Astrocyte of the spinal cord (primary cell): ENCODE measurements around the gene MCU.

ENCODE experiments used
- DNase-seq: peaks from one replicate; pipeline ENCODE4 v3.0.0; 2011; ENCODE audit warnings: low read depth, low spot score
- H3K4me3 ChIP-seq: 2 replicates; pipeline ENCODE4 v1.5.1; 2011; ENCODE audit warnings: low read depth, mild to moderate bottlenecking, low read length, moderate library complexity
- CTCF ChIP-seq: IDR thresholded peaks from 2 replicates; pipeline ENCODE4 v1.5.1; 2012; ENCODE audit warnings: low read depth, mild to moderate bottlenecking, low read length, inconsistent platforms
- in situ Hi-C: cut with HindIII; loops from 2 replicates; pipeline ENCODE4 v1.10.0; 2017; ENCODE audit warnings: low sequenced_read_pairs

Gene MCU

DNA sequence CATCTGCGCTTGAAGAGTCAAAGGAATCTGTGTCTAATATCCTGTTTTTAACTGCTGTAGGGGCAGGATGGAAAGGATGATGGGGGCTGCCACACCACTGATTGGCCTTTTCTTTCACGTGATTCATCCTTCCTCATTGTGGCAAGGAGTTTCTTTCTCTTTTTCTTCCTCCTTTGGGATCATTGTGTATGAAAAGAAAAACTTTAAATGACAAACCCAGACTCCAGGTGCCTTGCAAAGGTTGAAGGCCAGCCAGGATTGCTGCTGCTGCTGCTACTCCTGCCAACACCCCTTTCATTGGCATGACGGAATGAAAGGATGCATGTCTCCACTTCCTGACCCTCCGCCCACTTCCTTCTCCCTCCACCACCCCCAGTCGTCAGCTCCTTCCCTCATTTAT, 195.1 kb downstream of the MCU start:
- H3K4me3 ChIP-seq, result no peak overlapping the region
- TF ChIP-seq CTCF, result no peak
- no peak for DNase-seq
- in situ Hi-C loops, result no loop called here

DNA sequence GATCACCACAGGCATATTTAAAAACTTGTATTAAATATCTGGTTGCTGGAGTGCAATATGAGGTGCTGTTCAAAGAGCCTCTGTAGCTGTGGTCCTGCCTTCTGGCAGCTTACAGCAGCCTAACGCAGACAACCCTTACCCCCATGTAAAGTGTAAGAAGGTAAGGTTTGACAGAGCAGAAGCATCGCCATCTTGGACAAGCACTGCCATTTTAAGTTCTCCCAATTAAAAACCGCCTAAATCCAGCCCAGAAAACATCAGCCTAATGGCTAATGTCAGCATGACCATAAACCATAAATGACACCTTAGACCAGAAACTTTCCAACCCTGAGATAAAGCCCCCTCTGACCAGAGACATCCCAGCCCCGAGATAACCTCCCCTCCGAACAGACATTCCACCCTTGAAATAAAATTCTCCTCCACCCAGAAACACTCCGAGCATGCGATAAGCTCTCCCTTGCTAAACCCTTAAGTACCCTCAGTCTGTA, 196.3 kb downstream of the MCU start:
- no peak for DNase-seq
- no peak for TF ChIP-seq CTCF
- in situ Hi-C loops, result no loop called here
- H3K4me3 ChIP-seq, result no peak overlapping the region

DNA sequence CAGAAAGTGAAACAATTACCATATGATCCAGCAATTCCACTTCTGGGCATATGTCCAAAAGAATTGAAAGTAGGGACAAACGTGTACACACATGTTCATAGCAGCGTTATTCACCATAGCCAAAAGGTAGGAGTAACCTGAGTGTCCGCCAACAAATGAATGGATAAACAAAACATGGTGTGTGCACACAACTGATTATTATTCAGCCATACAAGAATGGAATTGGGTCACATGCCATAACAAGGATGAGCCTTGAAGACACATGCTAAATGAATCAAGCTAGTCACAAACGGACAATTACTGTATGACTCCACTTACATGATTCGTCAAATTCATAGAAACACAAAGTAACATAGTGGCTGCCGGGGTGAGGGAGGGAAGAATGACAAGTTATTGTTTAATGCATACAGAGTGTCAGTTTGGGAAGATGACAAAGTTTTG, 197.5 kb downstream of the MCU start:
- H3K4me3 ChIP-seq, result no peak overlapping the region
- TF ChIP-seq CTCF, result no peak
- peak; percentile 28 for DNase-seq
- in situ Hi-C loops, result no loop called here

GRCh38 chr10:72890086-72890485, 198.1 kb downstream of the MCU start:
- no peak for DNase-seq
- no peak for TF ChIP-seq CTCF
- in situ Hi-C loops, result no loop called here
- no peak overlapping the region for H3K4me3 ChIP-seq

GRCh38 chr10:72893136-72893798, 201.3 kb downstream of the MCU start, which contains the start of gene OIT3:
Gene OIT3, plus strand, starts transcription at chr10:72893739. Its CDS starts 60 bp downstream, at chr10:72893799.
- H3K4me3 ChIP-seq, result no peak within 1 kb of the TSS
- DNase-seq, result no peak
- in situ Hi-C loops, result no loop called here
- TF ChIP-seq CTCF, result no peak

DNA sequence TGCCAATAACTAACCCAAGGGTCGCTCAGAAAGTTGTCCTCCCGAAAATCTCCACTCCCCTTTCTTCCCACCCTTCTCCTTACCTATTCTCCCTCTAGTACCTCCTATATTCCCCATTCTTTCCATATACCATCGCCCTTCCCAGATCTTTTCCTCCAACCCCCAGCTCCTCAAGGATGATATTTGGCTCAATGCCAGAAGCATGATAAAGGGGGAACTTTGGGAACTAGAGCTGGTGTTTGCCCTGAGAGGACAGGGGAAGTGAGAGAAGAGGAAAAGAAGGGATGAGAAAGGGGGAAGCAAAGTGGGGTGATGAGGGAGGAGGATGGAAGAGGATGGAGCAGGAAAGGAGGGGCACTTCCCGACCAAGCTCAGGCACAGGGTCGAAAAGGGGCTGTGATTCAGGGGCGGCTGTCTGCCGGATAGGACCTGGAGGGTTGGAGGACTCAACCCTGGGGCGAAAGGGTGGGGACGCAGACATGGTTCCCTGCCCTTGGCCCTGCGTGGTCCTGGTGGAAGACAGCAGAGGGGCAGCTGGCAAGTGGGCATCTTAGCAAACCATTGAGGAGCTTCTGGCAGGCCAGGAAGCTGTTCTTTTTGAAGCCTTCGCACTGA, 203.4 kb downstream of the MCU start:
- no peak for DNase-seq
- in situ Hi-C loops, result no loop called here
- no peak overlapping the region for H3K4me3 ChIP-seq
- no peak for TF ChIP-seq CTCF
